ENCODE data around the gene LGR4. TPM values are rescaled to one million over a fixed set of nuclear protein-coding genes. Genes with fewer than 3 reads are reported as not detected.
A peak's percentile ranks its signal among the peaks of the same experiment; 100 is the strongest.

LGR4 gene
- total RNA-seq, 4 donors from 2014 or later, result 9.4 to 57.9 (median 16.1) TPM

DNA sequence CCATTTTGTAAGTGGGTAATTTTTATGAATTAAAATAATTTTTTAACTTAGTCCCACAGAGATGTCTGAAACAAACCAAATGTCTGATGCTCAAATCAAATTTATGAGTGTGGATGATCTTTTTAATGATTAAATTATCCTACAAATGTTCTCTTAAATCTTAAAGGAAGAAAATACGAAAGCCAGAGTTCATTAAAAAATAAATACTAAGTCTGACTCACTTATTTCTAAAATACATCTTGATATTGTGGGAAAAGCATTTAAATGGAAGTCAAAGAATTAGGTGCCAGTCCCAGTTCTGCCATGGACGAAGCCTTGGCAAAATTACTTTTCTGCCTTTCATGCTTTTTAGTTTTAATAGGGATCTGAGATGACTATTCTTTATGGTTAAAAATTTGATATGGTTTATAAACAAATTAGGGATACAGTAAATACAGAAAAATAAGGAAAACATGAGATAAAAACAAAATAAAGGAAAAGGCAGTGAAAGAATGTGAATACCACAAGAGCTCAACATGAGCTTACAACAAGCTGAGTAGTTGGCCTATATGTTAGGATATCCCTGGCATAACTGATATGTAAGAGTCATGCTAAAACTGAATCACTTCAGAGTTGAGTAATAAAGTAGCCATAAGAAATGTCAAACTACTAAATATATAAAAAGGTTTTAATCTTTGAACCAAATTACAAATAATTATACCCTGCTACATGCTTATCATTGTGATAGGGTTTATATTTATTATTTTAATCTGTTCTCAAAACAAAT, 118.8 kb downstream of the LGR4 start:
- Histone ChIP-seq H3K27ac (no peak overlapping the region), H3K4me3 (no peak overlapping the region), H3K36me3 (no peaks in the 10 kb centered on the region), H3K27me3 (no peaks in the 10 kb centered on the region), H3K4me1 (no peaks in the 10 kb centered on the region), H3K9me3 (no peaks in the 10 kb centered on the region)
- intact Hi-C loops (cut with DNase I; ENCODE audit: low total_unique reads), result loop anchor here (10.0 kb wide), 1 partner anchor 121 kb away; the partner anchor contains the start of gene LGR4
- TF ChIP-seq, protein P1, sequence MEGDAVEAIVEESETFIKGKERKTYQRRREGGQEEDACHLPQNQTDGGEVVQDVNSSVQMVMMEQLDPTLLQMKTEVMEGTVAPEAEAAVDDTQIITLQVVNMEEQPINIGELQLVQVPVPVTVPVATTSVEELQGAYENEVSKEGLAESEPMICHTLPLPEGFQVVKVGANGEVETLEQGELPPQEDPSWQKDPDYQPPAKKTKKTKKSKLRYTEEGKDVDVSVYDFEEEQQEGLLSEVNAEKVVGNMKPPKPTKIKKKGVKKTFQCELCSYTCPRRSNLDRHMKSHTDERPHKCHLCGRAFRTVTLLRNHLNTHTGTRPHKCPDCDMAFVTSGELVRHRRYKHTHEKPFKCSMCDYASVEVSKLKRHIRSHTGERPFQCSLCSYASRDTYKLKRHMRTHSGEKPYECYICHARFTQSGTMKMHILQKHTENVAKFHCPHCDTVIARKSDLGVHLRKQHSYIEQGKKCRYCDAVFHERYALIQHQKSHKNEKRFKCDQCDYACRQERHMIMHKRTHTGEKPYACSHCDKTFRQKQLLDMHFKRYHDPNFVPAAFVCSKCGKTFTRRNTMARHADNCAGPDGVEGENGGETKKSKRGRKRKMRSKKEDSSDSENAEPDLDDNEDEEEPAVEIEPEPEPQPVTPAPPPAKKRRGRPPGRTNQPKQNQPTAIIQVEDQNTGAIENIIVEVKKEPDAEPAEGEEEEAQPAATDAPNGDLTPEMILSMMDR (IDR thresholded peaks at IDR 0.05), result no peak
- no peak for TF ChIP-seq POLR2A (IDR thresholded peaks at IDR 0.05)
- DNase-seq, result no peak

DNA sequence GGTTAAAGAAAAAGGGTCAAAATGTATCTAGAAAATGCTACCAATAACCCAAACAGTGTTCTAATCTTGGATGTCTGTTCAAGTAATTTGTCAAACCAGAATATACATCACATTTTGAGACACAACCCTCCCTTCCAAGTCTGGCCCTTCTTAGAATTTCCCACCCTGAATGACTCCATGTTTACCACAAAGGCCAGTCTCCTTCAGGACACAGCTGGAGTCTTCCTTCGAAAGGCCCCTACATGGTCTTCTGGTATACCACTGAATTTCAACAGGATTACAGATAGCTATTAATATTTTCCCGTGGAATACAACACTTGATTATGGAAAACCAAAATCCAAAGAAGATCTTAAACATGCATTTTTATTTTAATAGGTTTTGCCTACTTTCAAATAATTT, 119.8 kb downstream of the LGR4 start:
- Histone ChIP-seq H3K36me3 (no peaks in the 10 kb centered on the region), H3K27ac (no peak overlapping the region), H3K4me1 (no peaks in the 10 kb centered on the region), H3K9me3 (no peaks in the 10 kb centered on the region), H3K27me3 (no peaks in the 10 kb centered on the region), H3K4me3 (no peak overlapping the region)
- no peak for DNase-seq
- TF ChIP-seq POLR2A (IDR thresholded peaks at IDR 0.05), result no peak
- TF ChIP-seq, protein P1 (IDR thresholded peaks at IDR 0.05), result no peak
- intact Hi-C loops (cut with DNase I; ENCODE audit: low total_unique reads), result loop anchor here (10.0 kb wide), 1 partner anchor 122 kb away; the partner anchor contains the start of gene LGR4

DNA sequence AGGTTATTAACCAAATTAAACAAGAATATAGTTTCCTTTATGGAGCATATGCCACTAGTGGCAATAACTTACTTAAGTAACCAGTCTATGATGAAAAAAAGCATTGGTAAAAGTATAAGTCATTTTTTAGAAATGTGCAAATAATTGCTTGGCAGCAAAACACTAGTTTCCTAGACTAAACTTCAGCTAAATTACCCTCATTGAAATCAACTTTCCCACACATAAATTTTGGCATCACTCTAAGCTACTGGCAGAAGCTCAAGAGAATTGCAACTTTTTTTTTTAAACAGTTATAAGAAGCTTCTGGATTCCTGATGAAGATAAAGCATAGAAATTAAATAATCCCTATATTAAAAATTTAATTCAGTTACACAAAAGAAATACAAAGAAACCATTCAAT, 122.1 kb downstream of the LGR4 start:
- no peaks in the 10 kb centered on the region for H3K27me3 ChIP-seq
- H3K9me3 ChIP-seq, result no peaks in the 10 kb centered on the region
- no peaks in the 10 kb centered on the region for H3K36me3 ChIP-seq
- intact Hi-C loops (cut with DNase I; ENCODE audit: low total_unique reads), result loop anchor here (10.0 kb wide), 1 partner anchor 124 kb away; the partner anchor contains the start of gene LGR4
- no peak overlapping the region for H3K27ac ChIP-seq
- H3K4me3 ChIP-seq, result no peak overlapping the region
- no peak for DNase-seq
- TF ChIP-seq POLR2A (IDR thresholded peaks at IDR 0.05), result no peak
- TF ChIP-seq, protein P1 (IDR thresholded peaks at IDR 0.05), result no peak
- H3K4me1 ChIP-seq, result no peaks in the 10 kb centered on the region

- Histone ChIP-seq H3K4me3 (no peak overlapping the region), H3K9me3 (no peaks in the 10 kb centered on the region), H3K27me3 (no peaks in the 10 kb centered on the region), H3K4me1 (no peaks in the 10 kb centered on the region), H3K36me3 (no peaks in the 10 kb centered on the region), H3K27ac (no peak overlapping the region)
- no peak for DNase-seq
- intact Hi-C loops (cut with DNase I; ENCODE audit: low total_unique reads), result loop anchor here (10.0 kb wide), 1 partner anchor 125 kb away; the partner anchor contains the start of gene LGR4
- no peak for TF ChIP-seq POLR2A (IDR thresholded peaks at IDR 0.05)
- TF ChIP-seq, protein P1 (IDR thresholded peaks at IDR 0.05), result no peak
These were observed 122.7 kb downstream of the LGR4 start for GRCh38 chr11:27349919-27350318.

DNA sequence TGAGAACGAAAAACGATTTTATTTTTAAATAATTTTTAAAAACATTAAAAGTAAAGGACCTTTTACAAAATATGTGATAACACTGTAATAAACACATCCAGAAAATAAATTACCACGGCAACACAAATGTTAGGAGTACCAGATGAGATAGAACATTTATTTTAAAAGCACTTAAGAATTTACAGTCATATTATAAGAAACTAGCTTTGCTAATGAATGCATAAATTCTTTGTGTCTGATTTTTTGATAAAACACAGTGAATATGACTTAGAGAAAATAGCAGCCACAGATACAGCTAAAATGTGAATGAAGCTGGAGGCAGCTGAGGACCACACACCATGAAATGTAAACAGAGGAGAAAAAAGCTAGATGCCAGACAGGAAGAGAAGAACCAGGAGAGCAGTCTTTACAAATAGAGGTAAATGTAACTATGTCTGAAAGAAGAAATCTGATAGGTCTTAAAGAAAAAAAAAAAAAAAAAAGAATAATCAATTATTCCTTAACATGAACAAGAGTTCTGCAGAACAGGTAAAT, 124.2 kb downstream of the LGR4 start:
- Histone ChIP-seq H3K36me3 (no peaks in the 10 kb centered on the region), H3K9me3 (no peaks in the 10 kb centered on the region), H3K4me1 (no peaks in the 10 kb centered on the region), H3K4me3 (no peak overlapping the region), H3K27me3 (no peaks in the 10 kb centered on the region), H3K27ac (peak overlapping the region in 1 of 2 donors; percentile 52)
- no peak for TF ChIP-seq POLR2A (IDR thresholded peaks at IDR 0.05)
- TF ChIP-seq, protein P1 (IDR thresholded peaks at IDR 0.05), result no peak
- no peak for DNase-seq
- intact Hi-C loops (cut with DNase I; ENCODE audit: low total_unique reads), result no loop called here

Data from uterus (tissue), 4 donors.